Caki2 (cell line): ENCODE results near the gene HDAC3. TPM values are rescaled to one million over a fixed set of nuclear protein-coding genes. Genes with fewer than 3 reads are reported as not detected.
"Not testable (repeated sequence)": the region's sequence is repeated elsewhere in the genome, so short reads cannot be mapped to it uniquely, and the experiment has no call there.

Experiments used
- DNase-seq: peaks from one replicate; pipeline ENCODE4 v3.0.0-alpha.2; 2015; ENCODE audit warnings: low read depth
- in situ Hi-C: cut with HindIII; loops from 2 replicates; pipeline ENCODE4 v1.10.0; 2016; ENCODE audit warnings: low sequenced_read_pairs, low pct_unique_long_range_greater_than_20kb, mixed read lengths
- total RNA-seq: library from RNA; depleted of rRNA; stranded (reverse); fragments of >200 nt; shearing (Covaris generic); gene quantifications from 2 replicates; pipeline ENCODE4 v1.2.3, GENCODE V29; 2014; ENCODE audit warnings: low replicate concordance

Gene HDAC3
- total RNA-seq, 1 experiment from 2014 or later, result 114 TPM

GRCh38 chr5:141615991-141616720 is 20.5 kb downstream of the HDAC3 start:
- DNase-seq, result no peak
- in situ Hi-C loops, result no loop called here

- in situ Hi-C loops, result no loop called here
- no peak for DNase-seq
These were observed 23.3 kb downstream of the HDAC3 start for GRCh38 chr5:141613344-141613743.

- no peak for DNase-seq
- in situ Hi-C loops, result no loop called here
These were observed 25.4 kb downstream of the HDAC3 start for GRCh38 chr5:141611289-141611688.

- not testable (repeated sequence) for DNase-seq
These were observed 26.7 kb downstream of the HDAC3 start for GRCh38 chr5:141609921-141610320.

GRCh38 chr5:141609044-141609443 is 27.6 kb downstream of the HDAC3 start:
- in situ Hi-C loops, result no loop called here
- no peak for DNase-seq

More at GRCh38 chr5:141609921-141610320, 26.7 kb downstream of the HDAC3 start:
- in situ Hi-C loops, result not testable (repeated sequence)

- peak; percentile 53 for DNase-seq
- in situ Hi-C loops, result no loop called here
These were observed 28.1 kb downstream of the HDAC3 start for GRCh38 chr5:141608557-141608956.

GRCh38 chr5:141608046-141608445 is 28.6 kb downstream of the HDAC3 start:
- DNase-seq, result no peak
- in situ Hi-C loops, result no loop called here

GRCh38 chr5:141605523-141606277 is 30.9 kb downstream of the HDAC3 start:
- in situ Hi-C loops, result no loop called here
- DNase-seq, result no peak

GRCh38 chr5:141603923-141604717 is 32.5 kb downstream of the HDAC3 start:
- in situ Hi-C loops, result no loop called here
- peak; percentile 81 for DNase-seq

GRCh38 chr5:141602606-141603005 is 34.0 kb downstream of the HDAC3 start:
- in situ Hi-C loops, result no loop called here
- DNase-seq, result no peak

- DNase-seq, result no peak
- in situ Hi-C loops, result no loop called here
These were observed 38.0 kb downstream of the HDAC3 start for GRCh38 chr5:141598391-141599345.

- no peak for DNase-seq
- in situ Hi-C loops, result no loop called here
These were observed 38.8 kb downstream of the HDAC3 start for GRCh38 chr5:141597814-141598213.

GRCh38 chr5:141597394-141597793 is 39.3 kb downstream of the HDAC3 start:
- in situ Hi-C loops, result no loop called here
- DNase-seq, result no peak

- no peak for DNase-seq
- in situ Hi-C loops, result no loop called here
These were observed 39.8 kb downstream of the HDAC3 start for GRCh38 chr5:141596867-141597266.

- in situ Hi-C loops, result no loop called here
- no peak for DNase-seq
These were observed 46.5 kb downstream of the HDAC3 start for GRCh38 chr5:141590127-141590526.

GRCh38 chr5:141586246-141586645 is 50.4 kb downstream of the HDAC3 start:
- in situ Hi-C loops, result no loop called here
- no peak for DNase-seq

GRCh38 chr5:141585594-141585993 is 51.1 kb downstream of the HDAC3 start:
- in situ Hi-C loops, result no loop called here
- no peak for DNase-seq

GRCh38 chr5:141574122-141574510 is 62.5 kb downstream of the HDAC3 start:
- in situ Hi-C loops, result no loop called here
- DNase-seq, result no peak
